IMR-90 (cell line): ENCODE data around the gene TEAD2. TPM values are rescaled to one million over a fixed set of nuclear protein-coding genes. Genes with fewer than 3 reads are reported as not detected.

Source experiments
- ATAC-seq: fragments of 200-7000 bp; cut with Tn5 transposase; 2 replicates; pipeline ENCODE4 v1.9.1; 2020; ENCODE audit warnings: low read depth, mild to moderate bottlenecking, moderate library complexity
- BruUV-seq: library from RNA; stranded (reverse); fragments of 400-500 nt; replicated peaks from 2 replicates; lab custom pipeline; 2021; lab: Mats Ljungman, UMichigan
- CTCF ChIA-PET: fragments of 300-600 bp; formaldehyde crosslinking; extraction: SDS; loops from one replicate; lab custom pipeline; 2021; ENCODE audit warnings: antibody characterized with exemption; lab: Yijun Ruan, JAX
- POLR2A ChIA-PET: fragments of 300-600 bp; sonication (Branson Sonifier 250); formaldehyde crosslinking; loops from one replicate; lab custom pipeline; 2022; ENCODE audit warnings: antibody characterized with exemption; ENCODE audit not compliant: unreplicated experiment; lab: Charles Lee
- DNase-seq: peaks from one replicate; pipeline ENCODE4 v3.0.0; 2013
- H2AFZ ChIP-seq: replicated peaks from 2 replicates; pipeline ENCODE3; 2013; ENCODE audit warnings: low read length, mild to moderate bottlenecking; ENCODE audit not compliant: poor library complexity
- H2AK5ac ChIP-seq: 2 replicates; pipeline ENCODE4 v1.6.1; 2013; ENCODE audit warnings: low read depth, low read length, inconsistent platforms
- H2AK9ac ChIP-seq: replicated peaks from 2 replicates; pipeline ENCODE3; 2013; ENCODE audit warnings: mild to moderate bottlenecking, low read depth, low read length, moderate library complexity; ENCODE audit not compliant: poor library complexity
- H2BK120ac ChIP-seq: 2 replicates; pipeline ENCODE4 v1.6.1; 2013; ENCODE audit warnings: low read depth, low read length, inconsistent platforms
- H2BK15ac ChIP-seq: 3 replicates; pipeline ENCODE4 v1.6.1; 2013; ENCODE audit warnings: low read depth, low read length, inconsistent platforms
- H2BK20ac ChIP-seq: 2 replicates; pipeline ENCODE4 v1.6.1; 2013; ENCODE audit warnings: low read depth, mild to moderate bottlenecking, inconsistent platforms, low read length, moderate library complexity
- H2BK5ac ChIP-seq: 2 replicates; pipeline ENCODE4 v1.6.1; 2013; ENCODE audit warnings: mild to moderate bottlenecking, low read depth, low read length, inconsistent platforms; ENCODE audit not compliant: poor library complexity, severe bottlenecking
- H3K14ac ChIP-seq: replicated peaks from 2 replicates; pipeline ENCODE4 v1.6.1; 2013; ENCODE audit warnings: low read depth, low read length, inconsistent platforms
- H3K18ac ChIP-seq: 2 replicates; pipeline ENCODE4 v1.6.1; 2013; ENCODE audit warnings: low read depth, low read length, control low read depth
- H3K23ac ChIP-seq: 2 replicates; pipeline ENCODE4 v1.6.1; 2013; ENCODE audit warnings: low read depth, low read length, inconsistent platforms
- H3K27ac ChIP-seq: 2 replicates; pipeline ENCODE4 v1.5.1; 2013; ENCODE audit warnings: mild to moderate bottlenecking, control low read depth, low read length; ENCODE audit not compliant: insufficient read depth
- H3K27me3 ChIP-seq: 2 replicates; pipeline ENCODE4 v1.6.1; 2013; ENCODE audit warnings: low read length; ENCODE audit not compliant: control insufficient read depth, insufficient read depth
- H3K36me3 ChIP-seq: 2 replicates; pipeline ENCODE4 v1.6.1; 2013; ENCODE audit warnings: low read length, mixed read lengths; ENCODE audit not compliant: control insufficient read depth, insufficient read depth
- H3K4ac ChIP-seq: 2 replicates; pipeline ENCODE4 v1.6.1; 2013; ENCODE audit warnings: low read depth, low read length, inconsistent platforms
- H3K4me1 ChIP-seq: 2 replicates; pipeline ENCODE4 v1.6.1; 2013; ENCODE audit warnings: low read length, mixed read lengths; ENCODE audit not compliant: control insufficient read depth, insufficient read depth
- H3K4me2 ChIP-seq: 2 replicates; pipeline ENCODE4 v1.6.1; 2013; ENCODE audit warnings: low read depth, mild to moderate bottlenecking, control low read depth, low read length, moderate library complexity
- H3K4me3 ChIP-seq: 2 replicates; pipeline ENCODE4 v1.5.1; 2013; ENCODE audit warnings: low read depth, mild to moderate bottlenecking, control low read depth, low read length, moderate library complexity; ENCODE audit not compliant: insufficient read depth
- H3K56ac ChIP-seq: 2 replicates; pipeline ENCODE4 v1.6.1; 2013; ENCODE audit warnings: low read length, inconsistent platforms; ENCODE audit not compliant: insufficient read depth; ENCODE audit errors: extremely low read depth
- H3K79me1 ChIP-seq, 2 experiments: 2 replicates each; pipeline ENCODE4 v1.6.1; 2013; ENCODE audit warnings: low read length in 2 of 2, inconsistent platforms in 1 of 2, low read depth in 1 of 2
- H3K9ac ChIP-seq: 2 replicates; pipeline ENCODE4 v1.6.1; 2013; ENCODE audit warnings: low read depth, low read length, control low read depth
- H3K9me1 ChIP-seq: 2 replicates; pipeline ENCODE4 v1.6.1; 2013; ENCODE audit warnings: low read length, inconsistent platforms; ENCODE audit not compliant: insufficient read depth
- H3K9me3 ChIP-seq: 2 replicates; pipeline ENCODE4 v1.6.1; 2013; ENCODE audit warnings: low read length; ENCODE audit not compliant: control insufficient read depth, insufficient read depth
- H4K20me1 ChIP-seq: 2 replicates; pipeline ENCODE4 v1.6.1; 2013; ENCODE audit warnings: low read length, inconsistent platforms; ENCODE audit not compliant: insufficient read depth
- H4K5ac ChIP-seq: 2 replicates; pipeline ENCODE4 v1.6.1; 2013; ENCODE audit warnings: mild to moderate bottlenecking, low read depth, low read length, control low read depth
- H4K8ac ChIP-seq, 2 experiments: 2 replicates each; pipeline ENCODE4 v1.6.1; 2013; ENCODE audit warnings: low read depth in 2 of 2, low read length in 2 of 2, control low read depth in 1 of 2, inconsistent platforms in 1 of 2
- H4K91ac ChIP-seq: 2 replicates; pipeline ENCODE4 v1.6.1; 2013; ENCODE audit warnings: low read depth, low read length, inconsistent platforms; ENCODE audit not compliant: insufficient read depth
- BHLHE40 ChIP-seq: fragments of 150-350 bp; IDR thresholded peaks from 2 replicates; pipeline ENCODE4 v1.6.1; 2016; ENCODE audit warnings: mild to moderate bottlenecking, low read depth, low read length
- CEBPB ChIP-seq: IDR thresholded peaks from 2 replicates; pipeline ENCODE4 v1.6.1; 2012; ENCODE audit warnings: low read depth, low read length, improper control_type of control experiment
- CHD1 ChIP-seq: IDR thresholded peaks from 2 replicates; pipeline ENCODE4 v1.6.1; 2012; ENCODE audit warnings: low read depth, low read length, improper control_type of control experiment
- CTCF ChIP-seq: conservative IDR thresholded peaks from 2 replicates; pipeline ENCODE4 v1.5.1; 2012; ENCODE audit warnings: mild to moderate bottlenecking, low read depth, low read length, improper control_type of control experiment
- ELK1 ChIP-seq: fragments of 150-350 bp; IDR thresholded peaks from 2 replicates; pipeline ENCODE4 v1.6.1; 2016; ENCODE audit warnings: low read depth, mild to moderate bottlenecking, low read length, moderate library complexity, borderline replicate concordance
- FOS ChIP-seq: fragments of 150-350 bp; IDR thresholded peaks from 2 replicates; pipeline ENCODE4 v1.6.1; 2016; ENCODE audit warnings: low read depth, low read length
- MAFK ChIP-seq: IDR thresholded peaks from 2 replicates; pipeline ENCODE4 v1.6.1; 2012; ENCODE audit warnings: low read depth, low read length, improper control_type of control experiment
- MAZ ChIP-seq: IDR thresholded peaks from 2 replicates; pipeline ENCODE4 v1.6.1; 2012; ENCODE audit warnings: low read depth, mild to moderate bottlenecking, low read length, improper control_type of control experiment, moderate library complexity, borderline replicate concordance
- MXI1 ChIP-seq: IDR thresholded peaks from 2 replicates; pipeline ENCODE4 v1.6.1; 2012; ENCODE audit warnings: low read depth, mild to moderate bottlenecking, low read length, moderate library complexity, borderline replicate concordance
- NFE2L2 ChIP-seq: fragments of 150-350 bp; IDR thresholded peaks from 2 replicates; pipeline ENCODE4 v1.6.1; 2016; ENCODE audit warnings: low read depth, mild to moderate bottlenecking, low read length
- POLR2A ChIP-seq: IDR thresholded peaks from 2 replicates; pipeline ENCODE4 v1.6.1; 2012; ENCODE audit warnings: mild to moderate bottlenecking, low read depth, low read length
- RAD21 ChIP-seq: IDR thresholded peaks from 2 replicates; pipeline ENCODE4 v1.6.1; 2012; ENCODE audit warnings: low read length, improper control_type of control experiment
- RCOR1 ChIP-seq: IDR thresholded peaks from 2 replicates; pipeline ENCODE4 v1.6.1; 2012; ENCODE audit warnings: mild to moderate bottlenecking, low read length, improper control_type of control experiment; ENCODE audit not compliant: insufficient replicate concordance
- RFX5 ChIP-seq: IDR thresholded peaks from 2 replicates; pipeline ENCODE4 v1.8.0; 2012; ENCODE audit warnings: low read depth, mild to moderate bottlenecking, low read length, moderate library complexity
- SMC3 ChIP-seq: fragments of 150-350 bp; IDR thresholded peaks from 2 replicates; pipeline ENCODE4 v1.6.1; 2016; ENCODE audit warnings: low read depth, mild to moderate bottlenecking, antibody characterized with exemption, low read length, moderate library complexity
- USF2 ChIP-seq: fragments of 150-350 bp; IDR thresholded peaks from 2 replicates; pipeline ENCODE4 v1.6.1; 2017; ENCODE audit warnings: mild to moderate bottlenecking, antibody characterized with exemption, low read length, low read depth
- WGBS, 2 experiments: methylation state at CpG; one replicate each; pipeline versions ENCODE4 v1.1.5 to v1.1.7; 2013; ENCODE audit warnings: missing lambda C conversion rate in 2 of 2; ENCODE audit not compliant: insufficient read length in 1 of 2; ENCODE audit errors: extremely low coverage in 2 of 2; 5-methylcytosine and 5-hydroxymethylcytosine counted together
- dilution Hi-C: fragments of 300-500 bp; cut with HindIII; formaldehyde crosslinking; loops from one replicate; pipeline ENCODE4 v1.14.3; 2018; ENCODE audit warnings: low sequenced_read_pairs; ENCODE audit not compliant: unreplicated experiment
- in situ Hi-C: fragments of 300-500 bp; cut with MboI; formaldehyde crosslinking; loops from 3 replicates; pipeline ENCODE4 v1.14.3; 2019; ENCODE audit warnings: low sequenced_read_pairs, inconsistent platforms, mixed read lengths
- intact Hi-C: fragments of 100-400 bp; cut with micrococcal nuclease; formaldehyde crosslinking; loops from 2 replicates; pipeline ENCODE4 v1.10.0; 2022
- polyA plus RNA-seq, 3 experiments: library from polyadenylated mRNA; depleted of rRNA; stranded (reverse); fragments of >200 nt; gene quantifications; 2 replicates each; pipeline ENCODE4 v1.2.3, GENCODE V29; 2012; ENCODE audit warnings: low replicate concordance in 1 of 3
- total RNA-seq: library from RNA; depleted of rRNA; stranded (reverse); fragments of >200 nt; gene quantifications from 2 replicates; pipeline ENCODE4 v1.2.3, GENCODE V29; 2012

TEAD2 gene
- total and polyA plus RNA-seq, 2 of the 4 experiments (the other 2 are of a cell fraction): 30.8 to 33.6 TPM

GRCh38 chr19:49403404-49404187 is 41.4 kb upstream of the TEAD2 start:
- H2AFZ ChIP-seq: no peak overlapping the region
- no peak overlapping the region for H2AK9ac ChIP-seq
- BruUV-seq: no TSS peak
- H4K5ac ChIP-seq: no peak overlapping the region
- H2BK20ac ChIP-seq: no peak overlapping the region
- ATAC-seq: peak; percentile 48
- CTCF ChIA-PET: no interaction called here
- H2BK120ac ChIP-seq: no peak overlapping the region
- H3K9me3 ChIP-seq: no peaks in the 10 kb centered on the region
- no peak overlapping the region for H3K23ac ChIP-seq
- in situ Hi-C loops: no loop called here
- no peak overlapping the region for H3K4me2 ChIP-seq
- peaks cover 6% of the 10 kb centered on the region; the same call in 1 of the 2 replicates for H3K4me1 ChIP-seq
- intact Hi-C loops: no loop called here
- no peak for TF ChIP-seq RAD21
- TF ChIP-seq SMC3: no peak
- no peak for TF ChIP-seq POLR2A
- TF ChIP-seq FOS: no peak
- no peak for TF ChIP-seq MAZ
- TF ChIP-seq CHD1: no peak
- TF ChIP-seq NFE2L2: no peak
- no peak for TF ChIP-seq CTCF
- TF ChIP-seq CEBPB: no peak
- no peak for TF ChIP-seq MXI1
- TF ChIP-seq BHLHE40: no peak
- TF ChIP-seq ELK1: no peak
- TF ChIP-seq RFX5: no peak
- no peak for TF ChIP-seq USF2
- no peak for TF ChIP-seq MAFK
- no peak for TF ChIP-seq RCOR1
- peak; percentile 33 for DNase-seq
- H3K14ac ChIP-seq: no peak overlapping the region
- no peak overlapping the region for H4K91ac ChIP-seq
- H3K9ac ChIP-seq: no peak overlapping the region
- no peaks in the 10 kb centered on the region for H4K20me1 ChIP-seq
- H4K8ac ChIP-seq: no peak overlapping the region
- H2BK5ac ChIP-seq: no peak overlapping the region
- no peak overlapping the region for H3K56ac ChIP-seq
- H3K4me3 ChIP-seq: no peak overlapping the region
- H3K27ac ChIP-seq: no peak overlapping the region
- POLR2A ChIA-PET: no interaction called here
- H3K9me1 ChIP-seq: no peaks in the 10 kb centered on the region
- no peak overlapping the region for H2AK5ac ChIP-seq
- no CpG with 5 or more reads among the region's 7 CpGs for WGBS, 2 experiments
- peaks cover 38% of the 10 kb centered on the region for H3K27me3 ChIP-seq
- no peaks in the 10 kb centered on the region for H3K36me3 ChIP-seq
- no peaks in the 10 kb centered on the region for H3K79me1 ChIP-seq
- no peak overlapping the region for H3K4ac ChIP-seq
- dilution Hi-C loops: no loop called here
- no peak overlapping the region for H3K18ac ChIP-seq
- no peak overlapping the region for H2BK15ac ChIP-seq
